CD4-positive, alpha-beta memory T cell (primary cell): ENCODE measurements around the gene SBNO2. TPM values are rescaled to one million over a fixed set of nuclear protein-coding genes. Genes with fewer than 3 reads are reported as not detected.
A peak's percentile ranks its signal among the peaks of the same experiment; 100 is the strongest.

ENCODE experiments used
- CTCF ChIA-PET: fragments of 350-600 bp; sonication (Branson Sonifier 250); formaldehyde crosslinking; loops from one replicate; lab custom pipeline; 2021; ENCODE audit warnings: inconsistent platforms; ENCODE audit not compliant: partially characterized antibody; lab: Charles Lee
- POLR2A ChIA-PET: fragments of 350-600 bp; sonication (Branson Sonifier 250); formaldehyde crosslinking; loops from one replicate; lab custom pipeline; 2021; ENCODE audit not compliant: partially characterized antibody; lab: Charles Lee
- DNase-seq, 5 donors: peaks; one replicate each; pipeline versions ENCODE4 v3.0.0 to v3.0.0-alpha.2; 2020 to 2022; ENCODE audit warnings: mixed read lengths in 1 of 5
- H3K27ac ChIP-seq: one replicate; pipeline ENCODE4 v1.7.0; 2013; ENCODE audit warnings: low read depth, low read length
- H3K27me3 ChIP-seq: 2 replicates; pipeline ENCODE4 v1.7.0; 2013; ENCODE audit warnings: mild to moderate bottlenecking, low read length, moderate library complexity; ENCODE audit not compliant: insufficient read depth
- H3K36me3 ChIP-seq: 2 replicates; pipeline ENCODE4 v1.7.0; 2013; ENCODE audit warnings: mild to moderate bottlenecking, low read length, moderate library complexity; ENCODE audit not compliant: insufficient read depth
- H3K4me1 ChIP-seq: 2 replicates; pipeline ENCODE4 v1.7.0; 2013; ENCODE audit warnings: mild to moderate bottlenecking, low read length, moderate library complexity; ENCODE audit not compliant: insufficient read depth
- H3K4me3 ChIP-seq, 2 donors: one replicate each; pipeline ENCODE4 v1.7.0; 2013; ENCODE audit warnings: low read length in 2 of 2, mild to moderate bottlenecking in 1 of 2
- H3K9me3 ChIP-seq, 2 donors: one replicate each; pipeline ENCODE4 v1.7.0; 2013; ENCODE audit warnings: low read length in 2 of 2, control low read depth in 1 of 2; ENCODE audit not compliant: control insufficient read depth in 1 of 2
- H3K27ac Mint-ChIP-seq, 7 donors: one replicate each; pipeline ENCODE4 v1.8.0; 2020 to 2021; ENCODE audit warnings: mixed read lengths in 7 of 7, mild to moderate bottlenecking in 6 of 7, inconsistent platforms in 3 of 7, moderate library complexity in 3 of 7
- H3K27me3 Mint-ChIP-seq, 2 donors: one replicate each; pipeline ENCODE4 v1.8.0; 2020 to 2021; ENCODE audit warnings: mixed read lengths in 2 of 2
- H3K36me3 Mint-ChIP-seq, 2 donors: one replicate each; pipeline ENCODE4 v1.8.0; 2020 to 2021; ENCODE audit warnings: mixed read lengths in 2 of 2, inconsistent platforms in 1 of 2, mild to moderate bottlenecking in 1 of 2
- H3K4me1 Mint-ChIP-seq, 4 donors: one replicate each; pipeline ENCODE4 v1.8.0; 2020 to 2021; ENCODE audit warnings: mixed read lengths in 4 of 4, mild to moderate bottlenecking in 1 of 4
- H3K4me3 Mint-ChIP-seq, 8 donors: one replicate each; pipeline ENCODE4 v1.8.0; 2020 to 2021; ENCODE audit warnings: mixed read lengths in 8 of 8, mild to moderate bottlenecking in 7 of 8, moderate library complexity in 6 of 8, inconsistent platforms in 3 of 8
- H3K9me3 Mint-ChIP-seq, 8 donors: one replicate each; pipeline ENCODE4 v1.8.0; 2020 to 2021; ENCODE audit warnings: mixed read lengths in 8 of 8, mild to moderate bottlenecking in 5 of 8, inconsistent platforms in 3 of 8, moderate library complexity in 1 of 8
- intact Hi-C: fragments of 100-400 bp; cut with micrococcal nuclease; formaldehyde crosslinking; loops from one replicate; pipeline ENCODE4 v1.15.1; 2023
- polyA plus RNA-seq, 2 donors: library from polyadenylated mRNA; unstranded; fragments of 300-500 nt; fragmentation: Illumina TruSeq; gene quantifications; one replicate each; pipeline ENCODE4 v1.2.3, GENCODE V29; 2021
- total RNA-seq, 2 experiments: library from RNA; stranded (reverse); gene quantifications; one replicate each; pipeline ENCODE4 v1.2.3, GENCODE V29; 2021

SBNO2 gene
- total and polyA plus RNA-seq, 4 experiments from 2014 or later, result 0.37 to 98.6 (median 48.1) TPM

GRCh38 chr19:1220477-1220930 is 46.4 kb upstream of the SBNO2 start:
- H3K27ac Mint-ChIP-seq, result no peak overlapping the region
- intact Hi-C loops, result no loop called here
- POLR2A ChIA-PET, result no interaction called here
- Histone ChIP-seq H3K27me3 (no peaks in the 10 kb centered on the region), H3K4me3 (no peak overlapping the region), H3K4me1 (no peaks in the 10 kb centered on the region), H3K9me3 (no peaks in the 10 kb centered on the region), H3K36me3 (peaks cover 15% of the 10 kb centered on the region), H3K27ac (no peak overlapping the region)
- CTCF ChIA-PET, result no interaction called here
- no peak overlapping the region for H3K4me3 Mint-ChIP-seq
- DNase-seq, result no peak
- no peaks in the 10 kb centered on the region for H3K27me3 Mint-ChIP-seq
- no peaks in the 10 kb centered on the region for H3K9me3 Mint-ChIP-seq
- H3K36me3 Mint-ChIP-seq, result peaks cover 0 to 11% of the 10 kb centered on the region in 2 donors
- H3K4me1 Mint-ChIP-seq, result peaks cover 2 to 13% (median 4%) of the 10 kb centered on the region in 4 donors

GRCh38 chr19:1219786-1220476 is 45.9 kb upstream of the SBNO2 start:
- Mint-ChIP-seq H3K36me3 (peaks cover 0 to 8% of the 10 kb centered on the region in 2 donors), H3K27me3 (no peaks in the 10 kb centered on the region), H3K9me3 (no peaks in the 10 kb centered on the region), H3K4me3 (no peak overlapping the region), H3K27ac (no peak overlapping the region), H3K4me1 (peaks cover 2 to 13% (median 4%) of the 10 kb centered on the region in 4 donors)
- intact Hi-C loops, result no loop called here
- POLR2A ChIA-PET, result no interaction called here
- no peaks in the 10 kb centered on the region for H3K4me1 ChIP-seq
- H3K27me3 ChIP-seq, result no peaks in the 10 kb centered on the region
- no peak overlapping the region for H3K4me3 ChIP-seq
- no peak overlapping the region for H3K27ac ChIP-seq
- no peaks in the 10 kb centered on the region for H3K9me3 ChIP-seq
- no peak for DNase-seq
- CTCF ChIA-PET, result no interaction called here
- peaks cover 15% of the 10 kb centered on the region for H3K36me3 ChIP-seq

GRCh38 chr19:1218751-1219567 is 44.9 kb upstream of the SBNO2 start:
- Mint-ChIP-seq H3K27me3 (no peaks in the 10 kb centered on the region), H3K4me3 (no peak overlapping the region), H3K4me1 (peaks cover 5 to 18% (median 8%) of the 10 kb centered on the region in 4 donors), H3K27ac (no peak overlapping the region), H3K36me3 (peaks cover under 1 to 10% of the 10 kb centered on the region in 2 donors), H3K9me3 (no peaks in the 10 kb centered on the region)
- DNase-seq, result no peak
- no peak overlapping the region for H3K4me3 ChIP-seq
- CTCF ChIA-PET, result no interaction called here
- no peaks in the 10 kb centered on the region for H3K27me3 ChIP-seq
- H3K27ac ChIP-seq, result no peak overlapping the region
- intact Hi-C loops, result no loop called here
- H3K9me3 ChIP-seq, result no peaks in the 10 kb centered on the region
- POLR2A ChIA-PET, result no interaction called here
- peaks cover 7% of the 10 kb centered on the region for H3K4me1 ChIP-seq
- H3K36me3 ChIP-seq, result peaks cover 15% of the 10 kb centered on the region

GRCh38 chr19:1217366-1217765 is 43.3 kb upstream of the SBNO2 start:
- CTCF ChIA-PET, result no interaction called here
- peaks cover 13 to 29% (median 17%) of the 10 kb centered on the region in 4 donors for H3K4me1 Mint-ChIP-seq
- Histone ChIP-seq H3K9me3 (no peaks in the 10 kb centered on the region), H3K27ac (no peak overlapping the region), H3K4me3 (no peak overlapping the region), H3K4me1 (peaks cover 23% of the 10 kb centered on the region), H3K36me3 (peaks cover 15% of the 10 kb centered on the region), H3K27me3 (no peaks in the 10 kb centered on the region)
- peak overlapping the region in 2 of 7 donors; percentile 60 to 62 for H3K27ac Mint-ChIP-seq
- no peak overlapping the region for H3K4me3 Mint-ChIP-seq
- H3K36me3 Mint-ChIP-seq, result peaks cover 8 to 15% of the 10 kb centered on the region in 2 donors
- POLR2A ChIA-PET, result no interaction called here
- DNase-seq, result no peak
- no peaks in the 10 kb centered on the region for H3K9me3 Mint-ChIP-seq
- intact Hi-C loops, result no loop called here
- H3K27me3 Mint-ChIP-seq, result no peaks in the 10 kb centered on the region

- ChIA-PET CTCF (interaction anchor here (0.6 kb wide), 1 partner anchor 166 kb away, joined by 3 read pairs; no protein-coding TSS in a partner anchor), POLR2A (no interaction called here)
- H3K27ac ChIP-seq, result no peak overlapping the region
- H3K27me3 ChIP-seq, result no peaks in the 10 kb centered on the region
- intact Hi-C loops, result no loop called here
- no peak overlapping the region for H3K4me3 ChIP-seq
- H3K9me3 ChIP-seq, result no peaks in the 10 kb centered on the region
- H3K36me3 ChIP-seq, result peaks cover 16% of the 10 kb centered on the region
- Mint-ChIP-seq H3K4me1 (peaks cover 14 to 30% (median 19%) of the 10 kb centered on the region in 4 donors), H3K27me3 (no peaks in the 10 kb centered on the region), H3K27ac (peak overlapping the region in 4 of 7 donors; percentile 12 to 69 (median 40)), H3K9me3 (no peaks in the 10 kb centered on the region), H3K36me3 (peaks cover 8 to 16% of the 10 kb centered on the region in 2 donors), H3K4me3 (no peak overlapping the region)
- H3K4me1 ChIP-seq, result peaks cover 29% of the 10 kb centered on the region
- no peak for DNase-seq
Observed at GRCh38 chr19:1216756-1217155, 42.7 kb upstream of the SBNO2 start.

GRCh38 chr19:1214862-1215731 is 41.0 kb upstream of the SBNO2 start:
- Mint-ChIP-seq H3K36me3 (peaks cover 8 to 15% of the 10 kb centered on the region in 2 donors), H3K4me3 (no peak overlapping the region), H3K4me1 (peaks cover 17 to 45% (median 24%) of the 10 kb centered on the region in 4 donors), H3K27ac (peak overlapping the region in 2 of 7 donors; percentile 12 to 70), H3K27me3 (no peaks in the 10 kb centered on the region), H3K9me3 (no peaks in the 10 kb centered on the region)
- Histone ChIP-seq H3K4me1 (peaks cover 40% of the 10 kb centered on the region), H3K4me3 (no peak overlapping the region), H3K27ac (peak overlapping the region; percentile 79), H3K36me3 (peaks cover 5% of the 10 kb centered on the region), H3K9me3 (no peaks in the 10 kb centered on the region), H3K27me3 (no peaks in the 10 kb centered on the region)
- POLR2A ChIA-PET, result interaction anchor here (1.1 to 3.7 kb wide), 2 partner anchors 8 to 54 kb away, joined by 3 to 20 read pairs; partner anchors contain the start of gene CIRBP
- intact Hi-C loops, result no loop called here
- DNase-seq, result no peak
- CTCF ChIA-PET, result interaction anchor here (1.2 kb wide), 1 partner anchor 31 kb away, joined by 4 read pairs; no protein-coding TSS in a partner anchor
